Loucy (cell line): Measurements from ENCODE around the gene PRPF18.

ENCODE experiments used
- EZH2phosphoT487 ChIP-seq: fragments of 200-600 bp; IDR thresholded peaks from 2 replicates; pipeline ENCODE4 v1.6.1; 2018; ENCODE audit warnings: antibody characterized with exemption, mild to moderate bottlenecking, moderate library complexity, borderline replicate concordance
- TF ChIP-seq, protein P1 (sequence below): fragments of 200-600 bp; sonication (generic); conservative IDR thresholded peaks from 2 replicates; pipeline ENCODE4 v1.5.1; 2014; ENCODE audit warnings: mild to moderate bottlenecking, antibody characterized with exemption, low read length

DNA sequence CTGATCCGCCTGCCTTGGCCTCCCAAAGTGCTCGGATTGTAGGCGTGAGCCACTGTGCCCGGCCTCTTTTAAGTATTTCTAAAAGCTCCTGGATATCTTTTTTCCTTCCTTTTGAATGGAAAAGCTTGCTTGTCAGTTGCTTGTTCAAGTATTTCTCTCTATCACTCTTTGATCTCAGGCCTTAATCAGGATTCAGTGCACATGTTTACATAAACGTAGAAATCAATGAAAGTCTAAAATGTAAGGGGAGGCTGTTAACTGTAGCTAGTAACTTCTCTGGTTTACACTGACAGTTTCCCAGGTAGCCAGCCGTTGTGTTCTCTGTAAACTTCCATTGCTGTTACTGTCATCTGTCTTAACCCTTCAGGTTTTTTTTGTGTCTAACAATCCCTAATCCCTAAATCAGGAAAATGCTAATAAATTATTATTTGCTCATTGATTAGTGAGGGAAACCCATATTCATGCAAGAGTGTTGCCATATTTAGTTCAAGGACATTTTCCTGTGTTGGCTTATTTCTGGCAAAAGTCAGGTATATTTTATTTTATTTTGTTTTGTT, 1.5 kb upstream of the PRPF18 start:
- TF ChIP-seq, protein P1, sequence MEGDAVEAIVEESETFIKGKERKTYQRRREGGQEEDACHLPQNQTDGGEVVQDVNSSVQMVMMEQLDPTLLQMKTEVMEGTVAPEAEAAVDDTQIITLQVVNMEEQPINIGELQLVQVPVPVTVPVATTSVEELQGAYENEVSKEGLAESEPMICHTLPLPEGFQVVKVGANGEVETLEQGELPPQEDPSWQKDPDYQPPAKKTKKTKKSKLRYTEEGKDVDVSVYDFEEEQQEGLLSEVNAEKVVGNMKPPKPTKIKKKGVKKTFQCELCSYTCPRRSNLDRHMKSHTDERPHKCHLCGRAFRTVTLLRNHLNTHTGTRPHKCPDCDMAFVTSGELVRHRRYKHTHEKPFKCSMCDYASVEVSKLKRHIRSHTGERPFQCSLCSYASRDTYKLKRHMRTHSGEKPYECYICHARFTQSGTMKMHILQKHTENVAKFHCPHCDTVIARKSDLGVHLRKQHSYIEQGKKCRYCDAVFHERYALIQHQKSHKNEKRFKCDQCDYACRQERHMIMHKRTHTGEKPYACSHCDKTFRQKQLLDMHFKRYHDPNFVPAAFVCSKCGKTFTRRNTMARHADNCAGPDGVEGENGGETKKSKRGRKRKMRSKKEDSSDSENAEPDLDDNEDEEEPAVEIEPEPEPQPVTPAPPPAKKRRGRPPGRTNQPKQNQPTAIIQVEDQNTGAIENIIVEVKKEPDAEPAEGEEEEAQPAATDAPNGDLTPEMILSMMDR = no peak
- TF ChIP-seq EZH2phosphoT487 = no peak
